Right lobe of liver (tissue), 6 donors: ENCODE measurements around the gene ACO2. TPM values are rescaled to one million over a fixed set of nuclear protein-coding genes. Genes with fewer than 3 reads are reported as not detected.

Source experiments
- ATAC-seq, 4 donors: fragments of 200-7000 bp; cut with Tn5 transposase; one replicate each; pipeline ENCODE4 v1.9.1; 2020; ENCODE audit warnings: mild to moderate bottlenecking in 4 of 4, moderate library complexity in 4 of 4
- DNase-seq, 3 donors: peaks; one replicate each; pipeline ENCODE4 v3.0.0-alpha.2; 2020
- H3K27ac ChIP-seq, 3 donors: fragments of 200-600 bp; one replicate each; pipeline ENCODE4 v1.8.0; 2022
- H3K27me3 ChIP-seq, 2 donors: fragments of 200-600 bp; one replicate each; pipeline ENCODE4 v1.8.0; 2022
- H3K36me3 ChIP-seq, 4 donors: fragments of 200-600 bp; sonication (generic) in 1 of 4; one replicate each; pipeline versions ENCODE4 v1.5.1 to v1.8.0; 2017 to 2022; ENCODE audit warnings: control low read depth in 1 of 4
- H3K4me1 ChIP-seq, 4 donors: fragments of 200-600 bp; sonication (generic) in 1 of 4; one replicate each; pipeline versions ENCODE4 v1.5.1 to v1.8.0; 2017 to 2022; ENCODE audit warnings: control low read depth in 1 of 4
- H3K4me3 ChIP-seq, 3 donors: fragments of 200-600 bp; one replicate each; pipeline ENCODE4 v1.8.0; 2022
- H3K9me3 ChIP-seq, 4 donors: fragments of 200-600 bp; sonication (generic) in 1 of 4; one replicate each; pipeline versions ENCODE4 v1.5.1 to v1.8.0; 2017 to 2022; ENCODE audit warnings: control low read depth in 1 of 4
- CTCF ChIP-seq, 4 donors: fragments of 200-600 bp in 3 of 4; fragments of 450-650 bp in 1 of 4; IDR thresholded peaks; one replicate each; pipeline versions ENCODE4 v1.5.1 to v1.8.0; 2016 to 2022; ENCODE audit warnings: antibody characterized with exemption in 4 of 4, mild to moderate bottlenecking in 2 of 4
- POLR2A ChIP-seq: fragments of 450-650 bp; IDR thresholded peaks from one replicate; pipeline ENCODE4 v1.6.1; 2017; ENCODE audit warnings: antibody characterized with exemption, mild to moderate bottlenecking
- WGBS: methylation state at CpG from one replicate; pipeline ENCODE4 v1.1.6; 2018; ENCODE audit warnings: low coverage, low lambda C conversion rate; ENCODE audit not compliant: insufficient coverage; ENCODE audit errors: missing lambda C conversion rate; 5-methylcytosine and 5-hydroxymethylcytosine counted together
- intact Hi-C, 2 donors: fragments of 100-400 bp; cut with DNase I; formaldehyde crosslinking; loops; one replicate each; pipeline versions ENCODE4 v1.11.2 to v1.14.1; 2022
- total RNA-seq, 6 experiments: library from RNA; depleted of rRNA in 2 of 6; stranded (reverse); fragments of >200 nt in 2 of 6; fragmentation: NEBNext Ultra II Directional in 3 of 6; extraction: Animal tissue kit (Norgen Biotek cat#: 25700) in 3 of 6; gene quantifications; one replicate each; pipeline versions ENCODE4 v1.1.0 to v1.2.4, GENCODE V29; 2016 to 2023
- donor health status: DM: no; HTN: yes; CAD: no.
- donor health status: DM: no; HTN: no; CAD: no.
- donor health status: DM: no; HTN: no; CAD: no.
- donor health status: DM: no; HTN: yes; CAD: no.
- donor health status: DM: no; HTN: yes; CAD: no.

Gene ACO2
- total RNA-seq, 6 experiments from 2014 or later: 62.6 to 135 (median 66.8) TPM

- DNase-seq: no peak
- Histone ChIP-seq H3K4me3 (no peak overlapping the region), H3K27me3 (no peaks in the 10 kb centered on the region), H3K4me1 (peaks cover 0 to 39% (median 13%) of the 10 kb centered on the region in 4 donors), H3K27ac (peak overlapping the region in 1 of 3 donors; percentile 69), H3K36me3 (no peaks in the 10 kb centered on the region), H3K9me3 (no peaks in the 10 kb centered on the region)
- no peak for ATAC-seq
- WGBS: 54% methylated on average over 3 of the region's 5 CpGs
- intact Hi-C loops: loop anchor here in 1 of 2 donors (10.0 kb wide), 1 partner anchor 46 kb away; no protein-coding TSS in a partner anchor
- TF ChIP-seq POLR2A (no peak), CTCF (IDR thresholded peaks at IDR 0.05) (no peak)
These were observed 79.9 kb downstream of the ACO2 start for GRCh38 chr22:41548830-41549211.

DNA sequence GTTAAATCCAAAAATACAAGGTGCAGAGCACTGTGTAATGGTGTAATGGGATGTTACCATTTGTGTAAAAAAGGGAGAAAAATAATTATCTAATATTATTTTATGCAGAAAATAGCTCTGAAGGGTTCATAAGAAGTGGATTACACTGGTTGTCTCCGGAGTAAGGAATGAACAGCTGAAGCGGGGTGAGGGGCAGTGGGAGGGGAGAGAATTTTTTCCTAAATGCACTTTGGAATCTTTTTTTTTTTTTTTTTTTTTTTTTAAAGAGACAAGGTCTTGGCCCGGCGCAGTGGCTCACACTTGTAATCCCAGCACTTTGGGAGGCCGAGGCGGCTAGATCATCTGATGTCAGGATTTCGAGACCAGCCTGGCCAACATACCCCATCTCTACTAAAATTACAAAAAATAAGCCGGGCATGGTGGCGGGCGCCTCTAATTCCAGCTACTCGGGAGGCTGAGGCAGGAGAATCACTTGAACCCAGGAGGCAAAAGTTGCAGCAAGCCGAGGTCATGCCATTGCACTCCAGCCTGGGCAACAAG, 82.1 kb downstream of the ACO2 start:
- ATAC-seq: peak; percentile 17 to 46 (median 38)
- Histone ChIP-seq H3K27me3 (no peaks in the 10 kb centered on the region), H3K4me1 (peaks cover 0 to 47% (median 10%) of the 10 kb centered on the region in 4 donors), H3K4me3 (no peak overlapping the region), H3K27ac (peak overlapping the region in 1 of 3 donors; percentile 69), H3K36me3 (no peaks in the 10 kb centered on the region), H3K9me3 (no peaks in the 10 kb centered on the region)
- intact Hi-C loops: no loop called here
- 50% methylated on average over 12 of the region's 12 CpGs for WGBS
- no peak for TF ChIP-seq CTCF (IDR thresholded peaks at IDR 0.05)
- TF ChIP-seq POLR2A: no peak
- DNase-seq: peak in 1 of 3 donors; percentile 69

DNA sequence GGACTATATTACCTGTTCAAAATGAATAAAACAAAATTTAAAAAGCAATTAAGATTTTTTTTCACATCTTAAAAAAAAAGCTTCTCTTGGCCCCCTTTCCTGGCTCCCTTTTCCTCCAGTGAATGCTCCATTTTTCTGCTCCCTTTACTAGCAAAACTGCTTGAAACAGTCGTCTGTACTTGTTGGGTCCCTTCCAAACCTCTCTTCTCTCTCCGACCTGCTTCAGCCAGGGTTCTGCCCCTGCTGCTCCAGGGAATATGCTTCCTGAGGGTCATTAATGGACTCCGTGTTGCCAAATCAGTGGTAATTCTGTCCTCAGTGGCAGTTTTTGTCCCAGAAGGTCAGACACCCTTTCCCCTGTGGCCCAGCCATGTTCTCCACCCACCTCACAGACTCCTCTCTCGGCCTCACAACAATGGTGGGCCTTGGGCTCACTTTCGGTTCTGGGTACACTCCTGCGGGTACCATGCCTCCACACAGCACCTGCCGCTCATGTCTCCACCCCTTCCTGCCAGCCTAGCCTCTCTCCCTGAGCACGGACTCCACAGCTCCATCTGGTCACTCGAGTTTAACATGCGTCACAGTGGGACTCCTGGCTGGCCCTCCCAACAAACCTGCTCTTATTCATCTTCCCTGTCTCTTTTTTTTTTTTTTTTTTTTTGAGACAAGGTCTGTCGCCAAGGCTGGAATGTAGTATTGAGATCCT, 83.1 kb downstream of the ACO2 start:
- no peak for TF ChIP-seq POLR2A
- no peak for TF ChIP-seq CTCF (IDR thresholded peaks at IDR 0.05)
- no peaks in the 10 kb centered on the region for H3K9me3 ChIP-seq
- intact Hi-C loops: no loop called here

DNA sequence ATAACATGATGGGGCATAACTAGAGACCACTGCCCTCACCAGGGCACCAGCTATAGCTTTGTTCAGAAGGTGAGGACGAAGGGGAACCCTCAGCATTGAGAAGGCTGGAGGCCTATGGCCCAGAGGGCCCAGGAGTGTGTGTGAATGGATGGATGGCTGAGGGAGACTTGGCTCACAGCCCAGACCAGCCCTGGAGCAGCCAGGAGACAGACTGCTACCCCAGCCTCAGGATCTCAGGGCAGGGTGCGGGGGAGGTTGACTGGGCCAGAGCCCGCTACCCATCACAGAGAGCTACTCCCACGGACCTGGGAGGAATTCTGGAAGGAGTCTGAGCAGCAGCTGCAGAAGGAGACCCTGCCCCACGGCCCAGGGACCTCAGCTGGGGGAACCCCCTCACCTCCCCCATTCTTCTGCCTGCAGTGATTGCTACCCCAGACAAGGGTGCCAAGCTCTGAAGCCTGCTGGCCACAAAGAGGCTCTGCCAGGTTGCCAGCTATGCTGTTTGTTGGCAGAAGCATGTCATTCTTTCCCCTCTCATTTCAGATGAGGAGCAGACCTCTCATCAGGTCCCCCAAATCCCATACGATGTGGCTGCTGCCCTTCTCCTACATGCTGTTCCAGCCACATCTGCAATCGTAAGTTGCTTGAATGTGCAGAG, 86.5 kb downstream of the ACO2 start:
- no peak for DNase-seq
- Histone ChIP-seq H3K36me3 (no peaks in the 10 kb centered on the region), H3K4me1 (peaks cover 0 to 49% (median 5%) of the 10 kb centered on the region in 4 donors), H3K9me3 (no peaks in the 10 kb centered on the region), H3K4me3 (no peak overlapping the region), H3K27me3 (no peaks in the 10 kb centered on the region), H3K27ac (peak overlapping the region in 1 of 3 donors; percentile 43)
- no peak for ATAC-seq
- intact Hi-C loops: no loop called here
- no peak for TF ChIP-seq CTCF (IDR thresholded peaks at IDR 0.05)
- no peak for TF ChIP-seq POLR2A
- 88% methylated on average over 2 of the region's 7 CpGs for whole genome bisulfite sequencing

More for the DNA sequence above, 83.1 kb downstream of the ACO2 start:
- no peaks in the 10 kb centered on the region for H3K36me3 ChIP-seq
- H3K27ac ChIP-seq: peak overlapping the region in 1 of 3 donors; percentile 69
- H3K4me1 ChIP-seq: peaks cover 0 to 52% (median 12%) of the 10 kb centered on the region in 4 donors
- DNase-seq (no peak), ATAC-seq (no peak)
- 66% methylated on average over 9 of the region's 11 CpGs for WGBS
- no peaks in the 10 kb centered on the region for H3K27me3 ChIP-seq
- no peak overlapping the region for H3K4me3 ChIP-seq
